Left colon (tissue), 2 donors: Measurements from ENCODE around the gene UGP2. TPM values are rescaled to one million over a fixed set of nuclear protein-coding genes. Genes with fewer than 3 reads are reported as not detected.
"Not testable (repeated sequence)": the region's sequence is repeated elsewhere in the genome, so short reads cannot be mapped to it uniquely, and the experiment has no call there.

Experiments used
- ATAC-seq: fragments of 200-7000 bp; cut with Tn5 transposase; one replicate; pipeline ENCODE4 v1.9.1; 2020; ENCODE audit warnings: mild to moderate bottlenecking, moderate library complexity
- DNase-seq, 2 donors: peaks; one replicate each; pipeline ENCODE4 v3.0.0-alpha.2; 2020
- intact Hi-C, 2 donors: fragments of 100-400 bp; cut with DNase I in 1 of 2; cut with micrococcal nuclease in 1 of 2; formaldehyde crosslinking; loops; one replicate each; pipeline versions ENCODE4 v1.11.2 to v1.14.0; 2022; cut with DNase I, micrococcal nuclease
- total RNA-seq, 2 donors: library from RNA; stranded (reverse); fragmentation: NEBNext Ultra II Directional; extraction: Animal tissue kit (Norgen Biotek cat#: 25700); gene quantifications; one replicate each; pipeline ENCODE4 v1.2.1, GENCODE V29; 2021
- donor health status: DM: no; HTN: no; CAD: no.
- donor health status: DM: yes; HTN: yes; CAD: no.

The UGP2 gene
- total RNA-seq, 2 donors from 2014 or later, result 519 to 600 TPM

- intact Hi-C loops, result no loop called here
- ATAC-seq (no peak), DNase-seq (no peak)
These were observed 10.5 kb upstream of the UGP2 start for GRCh38 chr2:63831176-63831575.

GRCh38 chr2:63834401-63834800, 7.3 kb upstream of the UGP2 start:
- no peak for DNase-seq
- ATAC-seq, result no peak
- intact Hi-C loops, result no loop called here

- no peak for DNase-seq
- intact Hi-C loops, result no loop called here
- ATAC-seq, result no peak
These were observed 4.6 kb upstream of the UGP2 start for GRCh38 chr2:63837036-63837594.

- ATAC-seq, result peak; percentile 1
- DNase-seq, result no peak
- intact Hi-C loops, result loop anchor here in 1 of 2 donors (5.0 kb wide), 1 partner anchor 253 kb away; the partner anchor contains the start of genes MDH1 and WDPCP
These were observed 1.5 kb upstream of the UGP2 start for GRCh38 chr2:63840081-63840784.

- intact Hi-C loops, result loop anchor here in 1 of 2 donors (5.0 kb wide), 1 partner anchor 254 kb away; the partner anchor contains the start of genes MDH1 and WDPCP
- peak; percentile 99 for DNase-seq
- peak; percentile 81 for ATAC-seq
These were observed 877 bp upstream of the UGP2 start for GRCh38 chr2:63840785-63841253.

GRCh38 chr2:63842149-63843061, 709 bp downstream of the UGP2 start:
- peak; percentile 51 to 54 for DNase-seq
- peak; percentile 28 for ATAC-seq
- intact Hi-C loops, result loop anchor here in 1 of 2 donors (5.0 kb wide), 1 partner anchor 255 kb away; the partner anchor contains the start of genes MDH1 and WDPCP

GRCh38 chr2:63843093-63843492, 1.4 kb downstream of the UGP2 start:
- DNase-seq (no peak), ATAC-seq (no peak)
- intact Hi-C loops, result loop anchor here in 1 of 2 donors (5.0 kb wide), 1 partner anchor 256 kb away; the partner anchor contains the start of genes MDH1 and WDPCP

GRCh38 chr2:63843791-63844190, 2.1 kb downstream of the UGP2 start:
- DNase-seq (no peak), ATAC-seq (no peak)
- intact Hi-C loops, result loop anchor here in 1 of 2 donors (5.0 kb wide), 1 partner anchor 256 kb away; the partner anchor contains the start of genes MDH1 and WDPCP

GRCh38 chr2:63844616-63845015, 2.9 kb downstream of the UGP2 start:
- DNase-seq (no peak), ATAC-seq (no peak)
- intact Hi-C loops, result loop anchor here in 1 of 2 donors (5.0 kb wide), 1 partner anchor 257 kb away; the partner anchor contains the start of genes MDH1 and WDPCP

- ATAC-seq, result no peak
- intact Hi-C loops, result no loop called here
- DNase-seq, result no peak
These were observed 4.2 kb downstream of the UGP2 start for GRCh38 chr2:63845866-63846265.

- DNase-seq (no peak), ATAC-seq (no peak)
- intact Hi-C loops, result no loop called here
These were observed 4.8 kb downstream of the UGP2 start for GRCh38 chr2:63846487-63846886.

GRCh38 chr2:63847571-63847970, 5.9 kb downstream of the UGP2 start:
- ATAC-seq, DNase-seq, intact Hi-C loops: not testable (repeated sequence)

GRCh38 chr2:63849381-63850203, 7.9 kb downstream of the UGP2 start:
- no peak for DNase-seq
- intact Hi-C loops, result no loop called here
- no peak for ATAC-seq

- intact Hi-C loops, result no loop called here
- no peak for ATAC-seq
- DNase-seq, result no peak
These were observed 8.5 kb downstream of the UGP2 start for GRCh38 chr2:63850204-63850571.

- ATAC-seq, result peak; percentile 67
- DNase-seq, result no peak
- intact Hi-C loops, result no loop called here
These were observed 9.0 kb downstream of the UGP2 start for GRCh38 chr2:63850649-63851048.

- intact Hi-C loops, result no loop called here
- no peak for DNase-seq
- ATAC-seq, result no peak
These were observed 10.1 kb downstream of the UGP2 start for GRCh38 chr2:63851691-63852311.

GRCh38 chr2:63853527-63854310, 12.0 kb downstream of the UGP2 start:
- intact Hi-C loops, result no loop called here
- peak; percentile 89 for ATAC-seq
- no peak for DNase-seq
